DOHH2 (cell line): ENCODE results near the gene CDHR1.

Experiments
- CTCF ChIP-seq: fragments of 200-600 bp; sonication (generic); IDR thresholded peaks from one replicate; pipeline ENCODE4 v1.5.1; 2014; ENCODE audit warnings: antibody characterized with exemption, mild to moderate bottlenecking, low read depth, low read length; ENCODE audit not compliant: poor library complexity, severe bottlenecking
- EZH2phosphoT487 ChIP-seq: fragments of 200-600 bp; sonication (generic); IDR thresholded peaks from 2 replicates; pipeline ENCODE4 v1.6.1; 2017; ENCODE audit warnings: borderline replicate concordance, mild to moderate bottlenecking, antibody characterized with exemption, low read length, moderate library complexity, mixed read lengths

- TF ChIP-seq CTCF (no peak), EZH2phosphoT487 (no peak)
These were observed 33.5 kb downstream of the CDHR1 start for GRCh38 chr10:84227810-84228209.
